Heart left ventricle (tissue), 13 donors: ENCODE results near the gene DBET.
"Not testable (repeated sequence)": the region's sequence is repeated elsewhere in the genome, so short reads cannot be mapped to it uniquely, and the experiment has no call there.

Source experiments
- POLR2A ChIP-seq, 2 donors: fragments of 450-650 bp; IDR thresholded peaks; one replicate each; pipeline ENCODE4 v1.6.1; 2017; ENCODE audit warnings: antibody characterized with exemption in 2 of 2, mild to moderate bottlenecking in 2 of 2, moderate library complexity in 2 of 2
- TF ChIP-seq, protein P1 (sequence below), 12 donors: fragments of 200-600 bp; sonication (generic) in 4 of 12; IDR thresholded peaks; one replicate each; pipeline versions ENCODE4 v1.5.0 to v1.8.0; 2018 to 2022; ENCODE audit warnings: antibody characterized with exemption in 12 of 12, mild to moderate bottlenecking in 5 of 12
- donor health status: ischemic (EF 13 %, LVEDD 7.1; RV severe dilation, severe dysfunction).
- donor health status: DM: no; HTN: yes; CAD: no.
- donor health status: DM: no; HTN: no; CAD: no.
- donor health status: ischemic (EF 25% LVEDD 6.9; RV normal size, moderate dysfunction).
- donor health status: ischemic (EF 25% LVEDD 5.7; RV mildly dilated, moderate dysfunction).
- donor health status: ischemic (EF 35%, LVEDD 5.7; RV mildly dilated, moderate dysfunction).
- donor health status: nonischemic (EF 11% LVEDD 7.7; RV severe dilation, severe dysfunction).
- donor health status: DM: yes; HTN: yes; CAD: no.
- donor health status: PGD.
- donor health status: ischemic (EF 29% LVEDD 5.4; RV normal size, mild dysfunction).
- donor health status: nonischemic (EF 23%, LVEDD 6.1; RV moderate dilation, normal function).

DNA sequence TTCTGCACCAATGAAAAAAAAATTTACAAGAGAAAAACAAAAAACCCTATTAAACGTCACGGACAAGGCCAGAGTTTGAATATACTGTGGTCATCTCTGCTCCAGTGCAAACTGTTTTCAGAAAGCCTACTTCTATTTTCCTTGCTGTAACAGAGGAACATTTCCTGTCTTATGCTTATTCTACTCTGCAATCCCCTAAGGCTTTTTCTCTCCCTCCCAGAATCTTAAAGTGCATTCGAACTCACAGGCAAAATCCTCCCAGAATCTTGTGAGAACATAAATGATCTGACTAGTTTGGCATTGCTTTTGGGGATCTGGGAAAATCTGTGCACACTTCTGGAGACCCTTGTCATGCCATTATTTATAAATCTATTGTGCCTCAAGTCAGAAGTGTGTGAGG lies 503 bp downstream of the DBET start:
- TF ChIP-seq, protein P1, sequence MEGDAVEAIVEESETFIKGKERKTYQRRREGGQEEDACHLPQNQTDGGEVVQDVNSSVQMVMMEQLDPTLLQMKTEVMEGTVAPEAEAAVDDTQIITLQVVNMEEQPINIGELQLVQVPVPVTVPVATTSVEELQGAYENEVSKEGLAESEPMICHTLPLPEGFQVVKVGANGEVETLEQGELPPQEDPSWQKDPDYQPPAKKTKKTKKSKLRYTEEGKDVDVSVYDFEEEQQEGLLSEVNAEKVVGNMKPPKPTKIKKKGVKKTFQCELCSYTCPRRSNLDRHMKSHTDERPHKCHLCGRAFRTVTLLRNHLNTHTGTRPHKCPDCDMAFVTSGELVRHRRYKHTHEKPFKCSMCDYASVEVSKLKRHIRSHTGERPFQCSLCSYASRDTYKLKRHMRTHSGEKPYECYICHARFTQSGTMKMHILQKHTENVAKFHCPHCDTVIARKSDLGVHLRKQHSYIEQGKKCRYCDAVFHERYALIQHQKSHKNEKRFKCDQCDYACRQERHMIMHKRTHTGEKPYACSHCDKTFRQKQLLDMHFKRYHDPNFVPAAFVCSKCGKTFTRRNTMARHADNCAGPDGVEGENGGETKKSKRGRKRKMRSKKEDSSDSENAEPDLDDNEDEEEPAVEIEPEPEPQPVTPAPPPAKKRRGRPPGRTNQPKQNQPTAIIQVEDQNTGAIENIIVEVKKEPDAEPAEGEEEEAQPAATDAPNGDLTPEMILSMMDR (IDR thresholded peaks at IDR 0.05) = not testable (repeated sequence)
- TF ChIP-seq POLR2A (IDR thresholded peaks at IDR 0.05) = not testable (repeated sequence)
